LHCN-M2 (cell line): ENCODE measurements around the gene GSAP. TPM values are rescaled to one million over a fixed set of nuclear protein-coding genes. Genes with fewer than 3 reads are reported as not detected.

ENCODE experiments used
- DNase-seq: peaks from one replicate; pipeline ENCODE4 v3.0.0-alpha.2; 2012; ENCODE audit warnings: low read depth
- total RNA-seq: library from RNA; depleted of rRNA; stranded (reverse); fragments of >200 nt; gene quantifications from 2 replicates; pipeline ENCODE4 v1.2.3, GENCODE V29; 2014

GSAP gene
- total RNA-seq, 1 experiment from 2014 or later: 21.6 TPM

GRCh38 chr7:77439572-77439971 lies 23.4 kb upstream of the GSAP start:
- peak; percentile 90 for DNase-seq

- no peak for DNase-seq
Measured at GRCh38 chr7:77438131-77438530, 22.0 kb upstream of the GSAP start.

GRCh38 chr7:77434570-77435275 lies 18.6 kb upstream of the GSAP start:
- DNase-seq: peak; percentile 67

GRCh38 chr7:77433901-77434300 lies 17.8 kb upstream of the GSAP start:
- DNase-seq: no peak

- no peak for DNase-seq
Measured at GRCh38 chr7:77430927-77431326, 14.8 kb upstream of the GSAP start.

GRCh38 chr7:77428777-77429231 lies 12.7 kb upstream of the GSAP start:
- peak; percentile 60 for DNase-seq

GRCh38 chr7:77427996-77428603 lies 12.0 kb upstream of the GSAP start:
- peak; percentile 99 for DNase-seq

- peak; percentile 61 for DNase-seq
Measured at GRCh38 chr7:77426521-77427051, 10.4 kb upstream of the GSAP start.

- DNase-seq: no peak
Measured at GRCh38 chr7:77426052-77426404, 9.9 kb upstream of the GSAP start.

- DNase-seq: peak; percentile 99
Measured at GRCh38 chr7:77425101-77426051, 9.2 kb upstream of the GSAP start.

GRCh38 chr7:77422500-77422899 lies 6.4 kb upstream of the GSAP start:
- no peak for DNase-seq

- peak; percentile 42 for DNase-seq
Measured at GRCh38 chr7:77420986-77421672, 5.0 kb upstream of the GSAP start.

- DNase-seq: no peak
Measured at GRCh38 chr7:77420438-77420837, 4.3 kb upstream of the GSAP start.

GRCh38 chr7:77419102-77419501 lies 3.0 kb upstream of the GSAP start:
- DNase-seq: no peak

- DNase-seq: no peak
Measured at GRCh38 chr7:77417801-77418200, 1.7 kb upstream of the GSAP start.

- DNase-seq: peak; percentile 26
Measured at GRCh38 chr7:77416621-77417371, 647 bp upstream of the GSAP start.

GRCh38 chr7:77415476-77415822 lies 700 bp downstream of the GSAP start:
- peak; percentile 40 for DNase-seq

GRCh38 chr7:77413861-77414424 lies 2.2 kb downstream of the GSAP start:
- peak; percentile 76 for DNase-seq

- peak; percentile 51 for DNase-seq
Measured at GRCh38 chr7:77413128-77413527, 3.0 kb downstream of the GSAP start.
